ENCODE data around the gene PEX11B. TPM values are rescaled to one million over a fixed set of nuclear protein-coding genes. Genes with fewer than 3 reads are reported as not detected.

PEX11B gene
- total RNA-seq, 1 donor from 2014 or later: 32.2 TPM

GRCh38 chr1:145947551-145947950 lies 29.0 kb upstream of the PEX11B start:
- Mint-ChIP-seq H3K27me3 (no peaks in the 10 kb centered on the region), H3K27ac (no peak overlapping the region), H3K36me3 (no peaks in the 10 kb centered on the region), H3K9me3 (no peaks in the 10 kb centered on the region), H3K4me3 (no peak overlapping the region), H3K4me1 (ENCODE audit: unreplicated experiment) (peaks cover 4% of the 10 kb centered on the region)
- no peak for TF ChIP-seq CTCF (conservative IDR thresholded peaks at IDR 0.05)
- DNase-seq (ENCODE audit: extremely low spot score, unreplicated experiment): no peak

- Mint-ChIP-seq H3K36me3 (no peaks in the 10 kb centered on the region), H3K27me3 (no peaks in the 10 kb centered on the region), H3K4me1 (ENCODE audit: unreplicated experiment) (peaks cover 4% of the 10 kb centered on the region), H3K27ac (no peak overlapping the region), H3K4me3 (no peak overlapping the region), H3K9me3 (no peaks in the 10 kb centered on the region)
- no peak for TF ChIP-seq CTCF (conservative IDR thresholded peaks at IDR 0.05)
- DNase-seq (ENCODE audit: extremely low spot score, unreplicated experiment): no peak
Observed at GRCh38 chr1:145946477-145946986, 28.0 kb upstream of the PEX11B start.

- DNase-seq (ENCODE audit: extremely low spot score, unreplicated experiment): no peak
- Mint-ChIP-seq H3K4me1 (ENCODE audit: unreplicated experiment) (peaks cover 4% of the 10 kb centered on the region), H3K9me3 (no peaks in the 10 kb centered on the region), H3K27me3 (no peaks in the 10 kb centered on the region), H3K4me3 (no peak overlapping the region), H3K36me3 (no peaks in the 10 kb centered on the region), H3K27ac (no peak overlapping the region)
- no peak for TF ChIP-seq CTCF (conservative IDR thresholded peaks at IDR 0.05)
Observed at GRCh38 chr1:145944532-145944931, 26.0 kb upstream of the PEX11B start.

GRCh38 chr1:145942871-145943270 lies 24.4 kb upstream of the PEX11B start:
- no peaks in the 10 kb centered on the region for H3K9me3 Mint-ChIP-seq
- DNase-seq (ENCODE audit: extremely low spot score, unreplicated experiment): no peak
- H3K4me3 Mint-ChIP-seq: no peak overlapping the region
- H3K4me1 Mint-ChIP-seq (ENCODE audit: unreplicated experiment): no peaks in the 10 kb centered on the region
- H3K36me3 Mint-ChIP-seq: no peaks in the 10 kb centered on the region
- TF ChIP-seq CTCF (conservative IDR thresholded peaks at IDR 0.05): no peak
- no peaks in the 10 kb centered on the region for H3K27me3 Mint-ChIP-seq
- no peak overlapping the region for H3K27ac Mint-ChIP-seq

- H3K4me1 Mint-ChIP-seq (ENCODE audit: unreplicated experiment): no peaks in the 10 kb centered on the region
- H3K27ac Mint-ChIP-seq: no peak overlapping the region
- TF ChIP-seq CTCF (conservative IDR thresholded peaks at IDR 0.05): no peak
- H3K36me3 Mint-ChIP-seq: no peaks in the 10 kb centered on the region
- no peaks in the 10 kb centered on the region for H3K9me3 Mint-ChIP-seq
- no peak overlapping the region for H3K4me3 Mint-ChIP-seq
- no peak for DNase-seq (ENCODE audit: extremely low spot score, unreplicated experiment)
- no peaks in the 10 kb centered on the region for H3K27me3 Mint-ChIP-seq
Observed at GRCh38 chr1:145942405-145942804, 23.9 kb upstream of the PEX11B start.

- Mint-ChIP-seq H3K4me1 (ENCODE audit: unreplicated experiment) (no peaks in the 10 kb centered on the region), H3K36me3 (peaks cover 3% of the 10 kb centered on the region), H3K27me3 (no peaks in the 10 kb centered on the region), H3K27ac (no peak overlapping the region), H3K4me3 (no peak overlapping the region), H3K9me3 (no peaks in the 10 kb centered on the region)
- TF ChIP-seq CTCF (conservative IDR thresholded peaks at IDR 0.05): no peak
- no peak for DNase-seq (ENCODE audit: extremely low spot score, unreplicated experiment)
Observed at GRCh38 chr1:145937436-145937835, 18.9 kb upstream of the PEX11B start.
